Left renal cortex interstitium (tissue), 4 donors: Measurements from ENCODE around the gene BUD23. TPM values are rescaled to one million over a fixed set of nuclear protein-coding genes. Genes with fewer than 3 reads are reported as not detected.
"Not testable (repeated sequence)": the region's sequence is repeated elsewhere in the genome, so short reads cannot be mapped to it uniquely, and the experiment has no call there.

Source experiments
- DNase-seq, 4 donors: peaks; one replicate each; pipeline ENCODE4 v3.0.0-alpha.2; 2013; ENCODE audit warnings: low read depth in 4 of 4, low spot score in 2 of 4, missing footprints in 1 of 4
- polyA plus RNA-seq, 4 donors: library from polyadenylated mRNA; unstranded; fragments of 120-200 nt; gene quantifications; one replicate each; pipeline ENCODE4 v1.2.1, GENCODE V29; 2013; ENCODE audit not compliant: insufficient read length in 4 of 4

BUD23 gene
- polyA plus RNA-seq, 4 donors: 77.7 to 102 (median 94.3) TPM

DNA sequence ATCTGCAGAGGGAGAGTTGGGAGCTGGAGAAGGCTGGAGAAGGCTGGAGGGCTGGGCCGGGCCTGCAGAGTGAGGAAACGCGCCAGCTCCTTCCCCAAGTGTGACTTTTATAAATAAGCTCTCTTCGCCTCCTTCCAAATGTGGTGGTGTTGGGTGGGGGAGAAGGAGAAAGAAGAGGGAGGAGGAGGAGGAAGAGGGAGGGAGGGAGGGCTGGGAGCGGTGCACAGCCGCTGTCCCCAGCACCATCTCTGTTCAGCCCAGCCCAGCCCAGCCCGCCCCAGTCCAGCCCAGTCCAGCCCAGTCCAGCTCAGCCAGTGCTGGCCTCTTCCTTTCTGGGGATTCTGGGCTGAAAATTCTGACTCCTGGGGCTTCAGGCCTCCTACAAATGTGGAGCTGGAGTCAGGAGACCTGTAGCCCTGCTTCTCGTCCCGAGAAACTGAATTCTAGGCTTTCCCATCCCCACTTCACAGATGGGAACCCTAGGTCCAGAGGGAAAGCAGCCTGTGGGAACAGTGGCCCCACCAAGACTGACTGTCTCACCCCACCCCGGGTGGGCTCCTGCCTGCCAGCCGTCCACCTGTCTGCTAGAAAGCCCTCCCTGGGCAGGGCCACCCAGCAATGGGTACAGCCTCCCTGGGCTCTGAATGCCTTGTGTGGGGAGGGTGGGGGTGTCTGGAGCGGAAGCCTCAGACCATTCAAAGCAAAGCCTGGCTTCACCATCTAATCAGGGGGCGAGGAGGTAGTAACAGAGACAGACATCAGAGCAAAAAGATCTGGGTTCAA is 33.8 kb downstream of the BUD23 start:
- no peak for DNase-seq

DNA sequence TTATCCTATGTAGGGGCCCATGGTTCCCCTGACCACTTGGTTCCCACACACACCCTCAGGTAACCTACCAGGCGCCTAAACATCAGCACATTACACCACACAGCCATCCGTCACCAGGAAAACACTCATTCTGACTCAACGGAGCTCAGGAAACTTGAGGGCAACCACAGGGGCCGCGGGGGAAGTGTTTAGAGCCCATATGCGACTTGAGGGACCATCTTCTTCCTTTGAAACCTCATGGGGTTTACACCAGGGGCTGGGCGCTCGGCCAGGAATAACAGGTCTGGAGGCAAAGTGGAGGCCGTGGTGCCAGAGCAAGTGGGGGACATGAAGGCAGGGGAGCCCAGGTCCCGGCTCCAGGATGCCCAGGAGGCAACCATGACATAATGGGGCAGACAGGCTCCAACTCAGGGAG is 34.6 kb downstream of the BUD23 start:
- DNase-seq: no peak

DNA sequence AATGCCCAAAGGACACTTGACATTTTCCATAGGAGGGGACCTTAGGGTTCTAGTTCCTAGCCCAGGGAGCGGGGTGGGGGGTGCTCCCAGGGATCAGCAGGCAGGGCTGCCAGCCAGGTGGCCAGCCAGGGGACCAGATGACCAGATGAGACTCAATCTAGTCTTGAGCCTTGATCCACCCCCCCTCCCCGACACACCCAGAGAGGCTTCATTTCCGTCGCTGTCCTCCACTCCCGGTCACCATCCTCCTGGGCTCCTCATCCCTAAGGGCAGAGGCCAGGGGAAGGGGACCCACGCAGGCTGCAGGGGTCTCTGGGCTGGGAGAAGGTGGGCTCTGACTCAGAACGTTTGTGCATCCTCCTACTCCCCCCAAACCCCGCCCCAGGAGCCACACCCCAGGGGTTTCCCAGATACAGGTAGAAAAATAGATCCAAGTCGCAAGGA is 35.1 kb downstream of the BUD23 start:
- no peak for DNase-seq

DNA sequence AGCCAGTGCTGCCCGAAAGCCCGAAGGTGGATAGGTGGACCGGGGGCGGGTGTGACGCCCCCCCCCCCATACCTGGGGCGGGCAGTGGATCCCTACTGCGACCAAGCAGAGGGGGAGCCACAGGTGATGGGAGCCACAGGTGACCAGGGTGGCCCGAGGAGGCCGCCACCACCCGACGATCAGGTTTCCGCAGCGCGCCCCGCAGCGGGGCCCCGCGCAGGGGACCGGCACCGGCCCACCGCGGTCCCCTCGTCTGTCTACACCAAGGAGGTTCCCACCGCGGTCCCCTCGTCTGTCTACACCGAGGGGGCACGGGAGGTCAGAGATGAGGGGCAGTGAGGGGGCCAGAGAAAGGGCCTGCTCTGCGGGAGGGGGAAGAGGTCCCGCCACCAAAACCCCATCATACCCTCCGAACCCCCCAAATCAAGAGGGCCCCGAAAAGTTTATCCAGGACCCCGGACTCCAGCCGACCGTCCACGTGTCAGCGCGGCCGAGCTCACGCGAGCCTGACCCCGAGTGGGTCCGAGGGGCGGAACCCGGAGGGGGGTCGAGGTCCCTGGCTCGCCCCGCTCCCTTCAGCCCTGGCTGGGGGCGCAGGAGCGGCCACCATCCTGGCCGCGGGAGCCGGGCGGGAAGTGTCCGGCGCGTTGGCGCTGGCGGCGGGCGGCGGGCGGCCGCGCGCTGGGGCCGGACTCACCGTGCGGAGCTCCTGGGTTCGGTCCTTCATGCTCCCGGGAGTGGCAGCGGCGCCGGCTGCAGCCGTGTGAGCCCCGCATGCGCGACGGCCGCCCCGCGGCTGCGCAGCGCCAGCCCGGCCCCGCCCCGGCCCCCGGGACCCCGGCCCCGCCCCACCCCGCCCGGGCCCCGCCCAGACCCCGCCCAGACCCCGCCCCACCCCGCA is 35.8 kb downstream of the BUD23 start, which contains the start of gene STX1A:
Gene STX1A, minus strand, starts transcription at position 765 of the 901 bp plus-strand sequence. Its CDS starts 38 bp downstream, at position 727.
- DNase-seq: no peak

DNA sequence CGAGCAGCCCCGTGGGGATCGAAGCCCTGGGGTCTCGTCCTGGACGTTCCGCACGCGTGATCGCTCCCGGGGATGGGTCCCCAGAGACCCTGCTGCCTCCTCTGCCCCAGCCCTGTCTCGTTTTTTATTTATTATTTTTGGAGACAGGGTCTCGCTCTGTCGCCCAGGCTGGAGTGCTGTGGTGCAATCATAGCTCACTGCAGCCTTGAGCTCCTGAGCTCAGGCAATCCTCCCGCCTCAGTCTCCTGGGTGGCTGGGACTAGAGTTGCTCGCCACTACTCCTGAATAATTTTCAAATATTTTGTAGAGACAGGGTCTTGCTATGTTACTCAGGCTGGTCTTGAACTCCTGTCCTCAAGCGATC is 36.4 kb downstream of the BUD23 start:
- no peak for DNase-seq

DNA sequence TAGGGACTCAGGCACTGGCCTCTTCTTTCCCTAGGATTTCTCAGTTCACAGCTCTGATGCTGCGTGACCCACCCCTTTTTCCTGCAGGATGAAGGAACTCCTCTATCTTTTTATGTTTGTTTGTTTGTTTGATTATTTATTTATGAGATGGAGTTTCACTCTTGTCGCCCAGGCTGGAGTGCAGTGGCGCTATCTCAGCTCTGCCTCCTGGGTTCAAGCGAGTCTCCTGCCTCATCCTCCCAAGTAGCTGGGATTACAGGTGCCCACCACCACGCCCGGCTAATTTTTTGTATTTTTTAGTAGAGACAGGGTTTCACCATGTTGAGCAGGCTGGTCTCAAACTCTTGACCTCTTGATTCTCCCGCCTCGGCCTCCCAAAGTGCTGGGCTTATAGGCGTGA is 37.0 kb downstream of the BUD23 start:
- not testable (repeated sequence) for DNase-seq

DNA sequence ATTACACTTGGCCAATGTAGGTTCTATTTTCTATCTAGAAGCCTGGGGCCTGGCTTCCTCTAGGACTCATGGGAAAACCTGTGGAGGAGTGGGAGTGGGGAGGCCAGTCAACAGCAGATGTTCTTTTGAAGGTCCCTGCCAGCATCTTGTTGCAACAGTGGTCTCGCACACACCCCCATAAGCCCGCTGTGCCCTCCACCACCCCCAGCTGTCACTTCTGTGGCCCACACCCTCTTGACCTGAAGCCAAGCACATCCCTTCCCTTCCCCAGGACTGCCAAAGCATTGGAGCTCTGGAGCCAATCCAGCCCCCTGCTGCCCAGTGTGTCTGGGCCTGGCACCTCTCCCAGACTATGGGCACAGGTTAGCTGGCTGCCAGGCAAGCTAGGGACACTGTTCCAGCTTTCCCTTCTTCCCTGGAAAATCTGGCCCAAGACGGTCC is 38.0 kb downstream of the BUD23 start:
- no peak for DNase-seq

DNA sequence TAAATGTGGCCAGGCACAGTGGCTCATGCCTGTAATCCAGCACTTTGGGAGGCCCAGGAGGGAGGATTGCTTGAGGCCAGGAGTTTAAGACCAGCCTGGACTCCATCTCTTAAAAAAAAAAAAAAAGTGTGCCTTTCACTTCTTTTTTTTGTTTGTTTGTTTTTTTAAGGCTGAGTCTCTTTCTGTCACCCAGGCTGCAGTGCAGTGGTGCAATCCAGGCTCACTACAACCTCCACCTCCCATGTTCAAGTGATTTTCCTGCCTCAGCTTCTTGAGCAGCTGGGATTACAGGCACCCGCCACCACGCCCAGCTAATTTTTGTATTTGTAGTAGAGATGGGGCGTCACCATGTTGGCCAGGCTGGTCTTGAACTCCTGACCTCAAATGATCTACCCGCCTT is 38.8 kb downstream of the BUD23 start:
- DNase-seq: not testable (repeated sequence)

DNA sequence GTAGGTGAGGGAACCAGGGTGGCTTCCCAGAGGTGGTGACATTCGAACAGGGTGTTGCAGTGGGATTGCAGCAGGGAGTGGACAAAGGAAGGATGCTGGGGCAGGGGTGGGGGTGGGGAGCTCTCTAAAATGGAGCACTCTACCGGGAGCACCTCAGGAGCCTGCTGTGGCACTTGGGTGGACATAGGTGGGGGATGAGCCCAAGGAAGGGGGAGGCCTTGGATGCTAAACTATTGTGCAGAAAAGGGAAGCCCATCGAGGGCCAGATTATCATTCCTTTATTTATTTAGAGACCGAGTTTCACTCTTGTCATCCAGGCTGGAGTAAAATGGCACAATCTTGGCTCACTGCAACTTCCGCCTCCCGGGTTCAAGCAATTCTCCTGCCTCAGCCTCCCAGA is 39.4 kb downstream of the BUD23 start:
- no peak for DNase-seq

DNA sequence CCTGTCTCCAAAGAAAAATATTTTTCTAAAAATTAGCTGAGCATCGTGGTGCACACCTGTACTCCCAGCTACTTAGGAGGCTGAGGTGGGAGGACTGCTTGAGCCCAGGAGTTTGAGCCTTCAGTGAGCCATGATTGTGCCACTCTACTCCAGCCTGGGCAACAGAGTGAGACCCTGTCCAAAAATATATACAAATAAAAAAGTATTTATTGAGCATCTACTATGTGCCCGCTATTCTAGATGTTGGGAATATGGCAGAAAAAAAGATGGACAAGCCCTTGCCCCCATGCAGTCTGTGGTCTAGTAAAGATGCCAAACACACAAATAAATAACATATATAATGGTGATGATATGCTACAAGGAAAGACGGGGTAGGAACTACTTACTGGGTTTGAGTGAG is 40.4 kb downstream of the BUD23 start:
- DNase-seq: no peak

DNA sequence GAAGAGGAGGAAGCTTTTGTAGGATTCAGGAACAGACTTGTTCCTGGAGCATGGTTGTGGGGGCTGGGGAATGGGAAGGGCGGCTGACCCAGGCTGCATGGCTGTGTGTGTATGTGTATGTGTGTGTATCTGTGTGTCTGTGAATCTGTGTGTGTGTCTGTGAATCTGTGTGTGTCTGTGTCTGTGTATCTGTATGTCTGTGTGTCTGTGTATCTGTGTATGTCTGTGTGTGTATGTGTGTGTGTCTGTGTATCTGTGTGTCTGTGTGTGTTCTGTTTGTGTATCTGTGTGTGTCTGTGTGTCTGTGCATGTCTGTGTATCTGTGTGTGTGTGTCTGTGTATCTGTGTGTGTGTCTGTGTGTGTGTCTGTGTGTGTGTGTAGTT is 42.7 kb downstream of the BUD23 start:
- DNase-seq: no peak

DNA sequence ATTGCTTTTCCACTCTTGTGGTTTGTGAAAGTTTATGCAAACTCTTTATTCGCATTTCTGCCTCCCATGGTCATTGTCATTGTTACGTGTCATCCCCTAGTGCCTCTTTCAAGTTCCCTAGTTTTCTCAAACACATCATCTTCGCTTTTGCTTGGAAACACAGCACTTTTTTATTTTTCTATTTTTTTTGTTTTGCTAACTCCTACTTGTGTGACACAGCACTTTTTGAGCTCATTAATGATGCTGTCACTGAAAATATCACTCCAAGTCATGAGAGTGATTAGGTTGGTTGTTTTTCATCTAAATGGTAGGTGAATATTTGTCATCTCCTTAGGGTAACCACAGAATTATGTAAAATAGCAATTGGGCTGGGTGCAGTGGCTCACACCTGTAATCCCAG is 44.6 kb downstream of the BUD23 start:
- no peak for DNase-seq

DNA sequence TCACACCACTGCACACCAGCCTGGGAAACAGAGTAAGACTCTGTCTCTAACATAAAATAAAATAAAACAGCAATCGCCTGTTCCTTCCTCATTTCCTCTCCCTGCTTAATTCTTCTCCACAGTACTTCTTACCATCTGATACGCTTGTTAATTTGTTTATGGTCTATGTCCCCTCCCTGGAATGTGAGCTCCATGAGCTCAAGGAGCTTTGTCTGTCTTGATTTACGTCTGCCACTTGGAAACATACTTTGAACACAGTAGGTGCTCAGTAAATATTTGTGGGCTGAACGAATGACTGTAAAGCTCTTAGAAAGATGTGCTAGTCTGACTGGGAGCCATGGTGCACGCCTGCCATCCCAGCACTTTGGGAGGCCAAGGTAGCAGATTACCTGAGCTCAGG is 45.2 kb downstream of the BUD23 start:
- DNase-seq: no peak

DNA sequence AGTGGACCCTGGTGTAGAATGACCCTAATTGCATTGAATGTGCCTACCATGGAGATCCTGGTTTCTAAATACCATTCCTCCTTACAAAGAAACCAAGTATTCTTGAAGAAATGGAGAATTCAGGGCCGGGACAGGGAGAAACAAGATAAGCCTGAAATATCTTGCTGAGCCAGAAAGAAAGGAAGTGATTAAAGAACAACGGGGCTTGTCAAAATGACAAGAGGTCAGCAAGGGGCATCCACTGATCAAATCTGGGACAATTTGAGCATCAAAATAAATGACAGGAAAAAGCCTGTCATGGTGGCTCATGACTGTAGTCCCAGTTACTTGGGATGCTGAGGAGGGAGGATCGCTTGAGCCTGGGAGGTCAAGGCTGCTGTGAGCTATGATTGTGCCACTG is 47.1 kb downstream of the BUD23 start:
- DNase-seq: no peak

DNA sequence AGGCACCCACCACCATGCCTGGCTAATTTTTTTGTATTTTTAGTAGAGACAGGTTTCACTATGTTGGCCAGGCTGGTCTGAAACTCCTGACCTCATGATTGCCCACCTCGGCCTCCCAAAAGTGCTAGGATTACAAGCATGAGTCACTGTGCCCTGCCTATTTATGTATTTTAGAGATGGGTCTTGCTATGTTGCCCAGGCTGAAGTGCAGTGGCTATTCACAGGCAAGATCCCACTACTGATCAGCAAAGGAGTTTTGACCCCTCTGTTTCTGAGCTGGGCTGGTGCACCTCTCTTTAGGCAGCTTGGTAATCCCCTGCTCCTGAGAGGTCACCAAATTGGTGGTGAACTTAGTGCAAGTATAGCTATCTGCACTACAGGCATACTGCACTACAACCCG is 49.0 kb downstream of the BUD23 start:
- no peak for DNase-seq

DNA sequence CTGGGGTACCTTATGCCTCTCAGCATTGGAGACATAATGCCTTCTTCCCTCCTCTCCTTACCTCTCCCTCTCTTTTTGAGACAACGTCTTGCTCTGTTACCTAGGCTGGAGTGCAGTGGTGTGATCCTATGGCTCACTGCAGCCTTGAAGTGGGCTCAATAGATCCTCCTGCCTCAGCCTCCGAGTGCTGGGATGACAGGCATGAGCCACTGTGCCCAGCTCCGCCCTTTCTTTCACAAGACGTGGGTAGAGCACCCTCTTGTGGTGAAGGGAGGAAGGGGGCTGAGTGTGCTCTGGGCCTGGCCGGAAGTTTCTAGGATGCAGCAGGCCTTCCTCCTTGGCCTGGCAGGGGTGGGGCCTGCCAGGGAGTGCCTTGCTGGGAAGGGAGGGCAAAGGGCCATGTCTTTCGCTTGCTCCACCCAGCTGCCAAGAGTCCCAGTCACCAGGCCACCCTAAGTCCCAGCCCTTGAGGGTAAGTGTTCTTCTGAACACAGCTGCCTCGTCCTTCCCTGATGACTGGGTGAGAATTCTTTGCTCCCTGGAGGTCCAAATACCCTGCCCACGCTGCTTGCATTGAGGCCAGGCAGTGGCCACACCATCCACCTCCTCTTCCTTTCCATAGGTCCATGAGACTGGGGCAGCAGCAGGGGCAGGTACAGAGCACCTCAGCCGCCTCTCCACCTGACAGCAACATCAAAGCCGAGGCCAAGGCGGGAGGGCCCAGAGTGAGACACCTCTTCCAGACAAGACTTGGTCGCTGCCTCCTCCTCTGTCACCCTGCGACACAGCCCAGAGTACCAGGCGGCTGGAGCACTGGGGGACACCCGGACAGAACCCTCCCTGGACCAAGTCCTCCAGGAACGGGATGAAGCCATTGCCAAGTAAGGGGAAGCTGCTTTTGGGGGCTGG is 51.5 kb downstream of the BUD23 start:
- no peak for DNase-seq

DNA sequence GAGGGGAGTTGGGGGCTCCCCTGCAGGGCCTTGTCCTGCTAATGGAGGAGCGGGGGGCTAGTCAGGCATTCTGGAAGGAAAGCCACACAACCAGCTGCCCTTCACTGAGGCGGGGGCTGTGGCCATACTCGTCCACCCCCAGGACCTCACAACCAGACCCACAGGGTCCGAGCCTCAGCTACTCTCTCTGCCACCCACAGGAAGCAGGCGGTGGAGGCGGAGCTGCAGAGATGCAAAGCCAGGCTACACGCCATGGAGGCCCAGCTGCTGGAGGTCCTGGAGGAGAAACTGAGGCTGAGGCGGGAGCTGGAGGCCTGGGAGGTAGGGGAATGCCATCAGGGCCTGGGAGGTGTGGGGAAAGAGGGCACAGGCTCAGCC is 52.1 kb downstream of the BUD23 start:
- DNase-seq: no peak

DNA sequence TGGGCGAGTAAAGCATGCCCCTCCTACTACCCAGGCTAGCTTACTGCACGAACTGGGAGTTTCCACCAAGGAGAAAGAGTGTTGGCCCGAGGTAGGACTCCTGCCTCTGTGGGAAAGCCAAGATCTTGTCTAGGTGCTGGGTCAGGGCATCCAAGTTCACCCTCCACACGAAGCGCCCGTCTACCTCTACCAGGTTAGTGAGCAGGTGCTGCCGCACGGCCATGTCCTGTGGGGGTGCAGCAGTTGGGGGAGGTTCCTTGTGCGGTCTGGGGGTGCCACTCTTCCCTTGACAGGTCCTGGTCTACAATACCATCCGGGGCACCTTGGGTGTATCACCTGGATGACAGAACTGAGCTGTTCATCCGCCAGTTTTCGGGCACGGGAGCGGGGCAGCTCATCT is 53.5 kb downstream of the BUD23 start:
- no peak for DNase-seq

DNA sequence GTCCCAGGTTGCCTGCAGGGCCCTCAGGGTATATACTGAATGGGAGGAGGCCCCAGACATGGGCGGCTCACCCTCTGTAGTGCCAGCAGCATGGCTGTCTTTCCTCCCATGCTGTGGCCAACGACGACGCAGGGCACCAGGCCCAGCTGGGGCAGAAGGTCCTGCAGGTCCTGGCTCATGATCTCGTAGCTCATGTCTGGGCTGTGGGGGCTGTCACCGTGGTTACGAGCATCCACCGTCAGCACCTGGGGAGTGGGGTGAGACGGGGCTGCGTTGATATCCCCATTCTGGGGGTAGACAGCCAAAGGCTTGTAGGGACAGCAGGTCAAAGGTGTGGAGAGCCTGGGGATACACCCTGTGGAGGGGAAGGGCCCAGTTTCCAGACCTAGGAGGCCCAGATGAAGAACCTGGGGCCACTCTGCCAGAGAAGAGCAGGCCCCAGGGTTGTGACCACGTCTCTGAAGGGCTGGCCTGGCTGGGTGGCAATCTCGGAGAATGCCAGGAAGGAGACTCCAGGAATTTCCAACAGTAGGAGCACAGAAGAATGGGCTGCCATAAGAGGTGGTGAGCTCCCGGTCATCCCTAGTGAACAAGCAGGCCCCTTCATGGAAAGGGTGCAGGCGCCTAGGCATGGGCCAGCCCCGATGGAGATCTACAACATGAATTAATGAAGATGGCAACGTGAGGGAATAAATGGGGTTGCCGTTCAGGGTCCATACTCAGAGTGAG is 54.3 kb downstream of the BUD23 start:
- no peak for DNase-seq

DNA sequence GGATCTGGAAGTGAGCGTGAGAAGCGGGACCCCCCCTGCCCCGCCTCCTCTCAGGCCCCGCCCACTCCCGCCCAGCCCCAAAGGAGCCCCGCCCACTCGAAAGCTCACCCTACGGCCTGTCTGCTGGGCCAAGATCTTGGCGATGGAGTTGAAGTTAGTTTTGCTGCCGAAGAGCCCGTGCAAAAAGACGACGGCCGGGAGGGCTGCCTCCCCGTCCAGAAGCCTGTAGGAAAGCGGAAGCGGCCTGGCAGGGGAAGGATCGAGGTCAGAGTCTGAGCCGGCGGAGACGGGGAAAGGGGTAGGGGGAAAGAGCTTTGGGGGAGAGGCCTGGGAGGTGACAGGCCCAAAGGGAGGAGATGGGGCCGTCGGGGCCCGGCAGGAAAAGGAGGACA is 54.8 kb downstream of the BUD23 start:
- DNase-seq: no peak
